ENCODE measurements around the gene RPL13.

- TF ChIP-seq POLR2A (IDR thresholded peaks at IDR 0.05; ENCODE audit: control extremely low read depth in 1 of 2, low read depth in 2 of 2, low read length in 2 of 2) (no peak), CTCF (IDR thresholded peaks at IDR 0.05; ENCODE audit: control extremely low read depth in 1 of 3, insufficient read depth in 1 of 3, low read depth in 1 of 3, low read length in 3 of 3) (no peak), KDM1A (IDR thresholded peaks at IDR 0.05; ENCODE audit: borderline replicate concordance, low read length) (no peak), SP4 (IDR thresholded peaks at IDR 0.05; ENCODE audit: low read length) (no peak)
Measured at GRCh38 chr16:89600427-89600826, 39.9 kb downstream of the RPL13 start.

Measured in H1 (cell line).